C4-2B (cell line): ENCODE data around the gene GNA15.

Experiments
- CTCF ChIP-seq: fragments of 450-650 bp; conservative IDR thresholded peaks from 2 replicates; pipeline ENCODE4 v1.5.1; 2017; ENCODE audit warnings: mild to moderate bottlenecking
- ZFX ChIP-seq: fragments of 450-650 bp; IDR thresholded peaks from 2 replicates; pipeline ENCODE4 v1.6.1; 2017

- TF ChIP-seq CTCF (no peak), ZFX (no peak)
Observed at GRCh38 chr19:3208317-3209207, 72.7 kb downstream of the GNA15 start.
